ENCODE results near the gene C1QTNF6. TPM values are rescaled to one million over a fixed set of nuclear protein-coding genes. Genes with fewer than 3 reads are reported as not detected.

C1QTNF6 gene
- total RNA-seq, 1 donor, result 11.9 TPM

- no peaks in the 10 kb centered on the region for H3K79me2 ChIP-seq (ENCODE audit: insufficient read depth, low read length)
- H3K4me1 ChIP-seq (ENCODE audit: insufficient read depth, low read length), result peaks cover 34% of the 10 kb centered on the region
- H2AFZ ChIP-seq (ENCODE audit: low read length), result peak overlapping the region; percentile 96
- DNase-seq (ENCODE audit: insufficient read length, low spot score, missing footprints), result peak; percentile 93
- no peaks in the 10 kb centered on the region for H3K36me3 ChIP-seq (ENCODE audit: insufficient read depth, low read length)
- TF ChIP-seq, protein P1, sequence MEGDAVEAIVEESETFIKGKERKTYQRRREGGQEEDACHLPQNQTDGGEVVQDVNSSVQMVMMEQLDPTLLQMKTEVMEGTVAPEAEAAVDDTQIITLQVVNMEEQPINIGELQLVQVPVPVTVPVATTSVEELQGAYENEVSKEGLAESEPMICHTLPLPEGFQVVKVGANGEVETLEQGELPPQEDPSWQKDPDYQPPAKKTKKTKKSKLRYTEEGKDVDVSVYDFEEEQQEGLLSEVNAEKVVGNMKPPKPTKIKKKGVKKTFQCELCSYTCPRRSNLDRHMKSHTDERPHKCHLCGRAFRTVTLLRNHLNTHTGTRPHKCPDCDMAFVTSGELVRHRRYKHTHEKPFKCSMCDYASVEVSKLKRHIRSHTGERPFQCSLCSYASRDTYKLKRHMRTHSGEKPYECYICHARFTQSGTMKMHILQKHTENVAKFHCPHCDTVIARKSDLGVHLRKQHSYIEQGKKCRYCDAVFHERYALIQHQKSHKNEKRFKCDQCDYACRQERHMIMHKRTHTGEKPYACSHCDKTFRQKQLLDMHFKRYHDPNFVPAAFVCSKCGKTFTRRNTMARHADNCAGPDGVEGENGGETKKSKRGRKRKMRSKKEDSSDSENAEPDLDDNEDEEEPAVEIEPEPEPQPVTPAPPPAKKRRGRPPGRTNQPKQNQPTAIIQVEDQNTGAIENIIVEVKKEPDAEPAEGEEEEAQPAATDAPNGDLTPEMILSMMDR (IDR thresholded peaks at IDR 0.05; ENCODE audit: extremely low read depth, low read depth, low read length), result no peak
- H3K27ac ChIP-seq (ENCODE audit: low read depth, low read length), result peak overlapping the region; percentile 86
- no peaks in the 10 kb centered on the region for H4K20me1 ChIP-seq (ENCODE audit: insufficient read depth, low read length)
- no peaks in the 10 kb centered on the region for H3K27me3 ChIP-seq (ENCODE audit: insufficient read depth, low read length)
- H3K9me3 ChIP-seq (ENCODE audit: low read depth, low read length), result no peaks in the 10 kb centered on the region
- peak overlapping the region; percentile 91 for H3K4me2 ChIP-seq (ENCODE audit: insufficient read depth, low read length)
- H3K4me3 ChIP-seq (ENCODE audit: insufficient read depth, low read length), result peak overlapping the region; percentile 70
Observed at GRCh38 chr22:37187552-37187890, 526 bp downstream of the C1QTNF6 start.

DNA sequence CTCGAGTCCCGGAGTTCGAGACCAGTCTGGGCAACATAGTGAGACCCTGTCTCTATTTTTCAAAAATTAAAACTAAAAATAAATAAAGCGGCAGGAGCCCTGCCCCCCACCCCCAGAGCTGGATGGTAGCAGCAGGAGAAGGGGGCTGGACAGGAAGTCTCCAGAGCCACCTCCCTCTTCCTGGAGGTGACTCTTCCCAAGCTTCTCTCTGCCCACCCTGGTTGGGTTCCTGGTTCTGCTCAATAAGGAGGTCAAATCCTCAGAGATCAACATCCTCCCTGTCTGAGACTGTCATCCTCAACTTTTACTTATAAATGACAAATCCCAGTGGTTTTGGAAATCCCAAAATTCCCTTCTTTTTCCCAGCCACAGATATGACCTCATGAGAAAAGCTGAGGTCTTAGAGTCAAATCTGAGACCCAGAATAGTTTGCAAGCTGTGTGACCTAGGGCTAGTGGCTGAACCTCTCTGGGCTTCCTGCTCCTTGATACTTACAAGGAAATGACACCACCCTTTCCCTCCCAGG lies 987 bp downstream of the C1QTNF6 start:
- Histone ChIP-seq H3K36me3 (ENCODE audit: insufficient read depth, low read length) (no peaks in the 10 kb centered on the region), H4K20me1 (ENCODE audit: insufficient read depth, low read length) (no peaks in the 10 kb centered on the region), H3K27ac (ENCODE audit: low read depth, low read length) (peak overlapping the region; percentile 86), H3K4me3 (ENCODE audit: insufficient read depth, low read length) (peak overlapping the region; percentile 70), H3K4me2 (ENCODE audit: insufficient read depth, low read length) (peak overlapping the region; percentile 91), H3K79me2 (ENCODE audit: insufficient read depth, low read length) (no peaks in the 10 kb centered on the region), H3K9me3 (ENCODE audit: low read depth, low read length) (no peaks in the 10 kb centered on the region), H3K27me3 (ENCODE audit: insufficient read depth, low read length) (no peaks in the 10 kb centered on the region), H3K4me1 (ENCODE audit: insufficient read depth, low read length) (peaks cover 34% of the 10 kb centered on the region), H2AFZ (ENCODE audit: low read length) (no peak overlapping the region)
- no peak for DNase-seq (ENCODE audit: insufficient read length, low spot score, missing footprints)
- TF ChIP-seq, protein P1 (IDR thresholded peaks at IDR 0.05; ENCODE audit: extremely low read depth, low read depth, low read length), result no peak

DNA sequence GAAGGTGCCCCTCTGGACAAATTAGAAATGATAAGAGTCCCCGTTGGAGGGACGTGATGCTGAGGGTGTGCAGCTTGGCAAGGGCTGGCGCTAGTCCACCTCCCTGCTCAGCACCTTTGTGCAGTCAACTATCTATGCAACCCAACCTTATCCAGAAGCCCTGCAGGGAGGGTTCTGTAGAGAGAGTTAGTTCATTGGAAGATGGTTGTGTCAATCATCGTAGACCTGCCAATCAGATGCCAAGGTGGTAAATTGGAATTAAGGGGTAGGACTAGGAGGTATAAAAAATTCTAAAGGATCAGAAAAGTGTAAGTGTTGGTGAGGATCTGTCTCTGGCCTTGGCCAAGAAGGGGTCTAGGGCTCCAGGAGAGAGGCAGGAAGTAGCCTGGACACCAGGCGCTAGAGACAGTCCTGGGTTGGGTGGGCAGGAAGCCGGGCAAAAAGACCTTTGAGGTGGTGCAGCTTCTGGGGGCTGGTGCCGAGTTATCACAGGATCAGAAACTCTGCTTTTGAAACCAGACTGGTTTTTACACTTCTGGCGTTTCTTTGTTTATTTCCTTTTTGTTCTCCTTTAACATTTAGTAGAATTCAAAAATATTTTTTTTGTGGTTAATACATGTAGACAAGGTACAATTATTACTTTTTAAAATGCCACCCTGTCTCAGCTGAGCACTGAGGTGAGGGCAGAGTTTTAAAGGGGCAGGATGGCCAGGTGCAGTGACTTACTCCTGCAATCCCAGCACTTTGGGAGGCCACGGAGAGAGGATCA lies 1.6 kb downstream of the C1QTNF6 start:
- Histone ChIP-seq H3K36me3 (ENCODE audit: insufficient read depth, low read length) (no peaks in the 10 kb centered on the region), H3K4me1 (ENCODE audit: insufficient read depth, low read length) (peaks cover 34% of the 10 kb centered on the region), H4K20me1 (ENCODE audit: insufficient read depth, low read length) (no peaks in the 10 kb centered on the region), H3K4me2 (ENCODE audit: insufficient read depth, low read length) (peak overlapping the region; percentile 91), H3K4me3 (ENCODE audit: insufficient read depth, low read length) (no peak overlapping the region), H3K27ac (ENCODE audit: low read depth, low read length) (no peak overlapping the region), H3K27me3 (ENCODE audit: insufficient read depth, low read length) (no peaks in the 10 kb centered on the region), H3K9me3 (ENCODE audit: low read depth, low read length) (no peaks in the 10 kb centered on the region), H3K79me2 (ENCODE audit: insufficient read depth, low read length) (no peaks in the 10 kb centered on the region), H2AFZ (ENCODE audit: low read length) (no peak overlapping the region)
- peak; percentile 96 for DNase-seq (ENCODE audit: insufficient read length, low spot score, missing footprints)
- TF ChIP-seq, protein P1 (IDR thresholded peaks at IDR 0.05; ENCODE audit: extremely low read depth, low read depth, low read length), result no peak

- H3K9me3 ChIP-seq (ENCODE audit: low read depth, low read length), result no peaks in the 10 kb centered on the region
- H3K79me2 ChIP-seq (ENCODE audit: insufficient read depth, low read length), result no peaks in the 10 kb centered on the region
- TF ChIP-seq, protein P1 (IDR thresholded peaks at IDR 0.05; ENCODE audit: extremely low read depth, low read depth, low read length), result no peak
- no peaks in the 10 kb centered on the region for H3K27me3 ChIP-seq (ENCODE audit: insufficient read depth, low read length)
- H4K20me1 ChIP-seq (ENCODE audit: insufficient read depth, low read length), result no peaks in the 10 kb centered on the region
- no peak overlapping the region for H3K4me3 ChIP-seq (ENCODE audit: insufficient read depth, low read length)
- H3K4me1 ChIP-seq (ENCODE audit: insufficient read depth, low read length), result peaks cover 34% of the 10 kb centered on the region
- no peak overlapping the region for H3K4me2 ChIP-seq (ENCODE audit: insufficient read depth, low read length)
- no peak for DNase-seq (ENCODE audit: insufficient read length, low spot score, missing footprints)
- H3K36me3 ChIP-seq (ENCODE audit: insufficient read depth, low read length), result no peaks in the 10 kb centered on the region
- H2AFZ ChIP-seq (ENCODE audit: low read length), result no peak overlapping the region
- no peak overlapping the region for H3K27ac ChIP-seq (ENCODE audit: low read depth, low read length)
Observed at GRCh38 chr22:37185646-37186227, 2.3 kb downstream of the C1QTNF6 start.
